ENCODE data around the gene PSMD1.

GRCh38 chr2:231011526-231011925 is 45.1 kb upstream of the PSMD1 start:
- TF ChIP-seq MYC (IDR thresholded peaks at IDR 0.05; ENCODE audit: low read depth, low read length) (no peak), MAX (IDR thresholded peaks at IDR 0.05; ENCODE audit: insufficient read depth, insufficient read length) (no peak), CTCF (IDR thresholded peaks at IDR 0.05; ENCODE audit: extremely low read depth in 1 of 2, insufficient read depth in 1 of 2, low read depth in 1 of 2, low read length in 2 of 2) (no peak), FOS (IDR thresholded peaks at IDR 0.05; ENCODE audit: borderline replicate concordance, insufficient read depth, low read length) (no peak), POLR2A (IDR thresholded peaks at IDR 0.05; ENCODE audit: low read depth, low read length) (no peak), POLR2AphosphoS5 (IDR thresholded peaks at IDR 0.05; ENCODE audit: insufficient read depth, low read depth, low read length) (no peak)
